ENCODE measurements around the gene SERPINA5.

- TF ChIP-seq CTCF (IDR thresholded peaks at IDR 0.05) (no peak), POLR2AphosphoS5 (IDR thresholded peaks at IDR 0.05; ENCODE audit: low read depth, low read length) (no peak), TCF7L2 (IDR thresholded peaks at IDR 0.05; ENCODE audit: low read depth, low read length) (no peak)
Observed at GRCh38 chr14:94623856-94624499, 42.8 kb downstream of the SERPINA5 start.
